H1 (cell line): ENCODE data around the gene IFRD1. TPM values are rescaled to one million over a fixed set of nuclear protein-coding genes. Genes with fewer than 3 reads are reported as not detected.

Experiments
- CTCF ChIA-PET: fragments of 300-600 bp; sonication (Branson Sonifier 250); formaldehyde crosslinking; loops from one replicate; lab custom pipeline; 2021; ENCODE audit not compliant: partially characterized antibody; lab: Charles Lee
- POLR2A ChIA-PET: fragments of 300-600 bp; sonication (Branson Sonifier 250); formaldehyde crosslinking; loops from one replicate; lab custom pipeline; 2021; ENCODE audit warnings: inconsistent platforms; ENCODE audit not compliant: partially characterized antibody; lab: Charles Lee
- DNase-seq, 2 experiments: peaks; one replicate each; pipeline versions ENCODE4 v3.0.0 to v3.0.0-alpha.2; 2010 to 2022; ENCODE audit warnings: low spot score in 2 of 2, low read depth in 1 of 2, mixed read lengths in 1 of 2
- FAIRE-seq: peaks from 2 replicates; lab custom pipeline; 2011; peaks lifted over from hg19 to GRCh38; lab: Jason Lieb, UNC
- H2AFZ ChIP-seq: 2 replicates; pipeline ENCODE4 v1.8.1; 2012; ENCODE audit warnings: low read length, inconsistent platforms
- H2AK5ac ChIP-seq: 2 replicates; pipeline ENCODE4 v1.6.1; 2013; ENCODE audit warnings: low read depth, low read length
- H2BK120ac ChIP-seq: replicated peaks from 2 replicates; pipeline ENCODE3; 2013; ENCODE audit warnings: low read depth, low read length, inconsistent platforms
- H2BK12ac ChIP-seq: 2 replicates; pipeline ENCODE4 v1.6.1; 2013; ENCODE audit warnings: low read depth, low read length
- H2BK15ac ChIP-seq: 2 replicates; pipeline ENCODE4 v1.6.1; 2013; ENCODE audit warnings: low read length
- H2BK20ac ChIP-seq: 2 replicates; pipeline ENCODE4 v1.6.1; 2013; ENCODE audit warnings: low read length
- H2BK5ac ChIP-seq: 2 replicates; pipeline ENCODE4 v1.6.1; 2013; ENCODE audit warnings: low read depth, low read length
- H3K14ac ChIP-seq: 2 replicates; pipeline ENCODE4 v1.6.1; 2013; ENCODE audit warnings: inconsistent platforms; ENCODE audit not compliant: insufficient read length
- H3K18ac ChIP-seq: 2 replicates; pipeline ENCODE4 v1.6.1; 2013; ENCODE audit warnings: low read length; ENCODE audit errors: extremely low read depth
- H3K23ac ChIP-seq: 2 replicates; pipeline ENCODE4 v1.6.1; 2013; ENCODE audit warnings: inconsistent platforms; ENCODE audit not compliant: insufficient read length
- H3K23me2 ChIP-seq: 2 replicates; pipeline ENCODE4 v1.6.1; 2013; ENCODE audit warnings: low read depth, low read length
- H3K27ac ChIP-seq: 2 replicates; pipeline ENCODE4 v1.6.1; 2011; ENCODE audit warnings: low read depth, low read length, inconsistent platforms
- H3K27me3 ChIP-seq, 4 experiments: replicated peaks in 1 of 4; 1 replicate in 1 of 4; 2 replicates in 3 of 4; pipeline versions ENCODE4 v1.6.1 to v1.8.1; 2011 to 2013; ENCODE audit warnings: low read length in 3 of 4, mild to moderate bottlenecking in 3 of 4, inconsistent platforms in 2 of 4, mixed read lengths in 2 of 4, moderate library complexity in 1 of 4; ENCODE audit not compliant: control insufficient read depth in 3 of 4, insufficient read depth in 3 of 4; ENCODE audit errors: extremely low read depth in 1 of 4
- H3K36me3 ChIP-seq, 4 experiments: 2 replicates each; pipeline versions ENCODE4 v1.6.1 to v1.8.1; 2011 to 2013; ENCODE audit warnings: mild to moderate bottlenecking in 4 of 4, low read length in 3 of 4, moderate library complexity in 2 of 4, control low read depth in 1 of 4, inconsistent platforms in 1 of 4; ENCODE audit not compliant: insufficient read depth in 4 of 4, control insufficient read depth in 2 of 4
- H3K4ac ChIP-seq: replicated peaks from 2 replicates; pipeline ENCODE3; 2013; ENCODE audit warnings: low read length, low read depth, mixed read lengths, inconsistent platforms; ENCODE audit not compliant: insufficient read length
- H3K4me1 ChIP-seq, 4 experiments: replicated peaks in 1 of 4; 1 replicate in 1 of 4; 2 replicates in 3 of 4; pipeline versions ENCODE4 v1.6.1 to v1.8.1; 2011 to 2013; ENCODE audit warnings: low read length in 3 of 4, inconsistent platforms in 2 of 4, mixed read lengths in 1 of 4; ENCODE audit not compliant: insufficient read depth in 4 of 4, control insufficient read depth in 3 of 4
- H3K4me2 ChIP-seq, 2 experiments: 2 replicates each; pipeline versions ENCODE4 v1.6.1 to v1.8.1; 2011 to 2013; ENCODE audit warnings: low read depth in 2 of 2, low read length in 2 of 2, control low read depth in 1 of 2, inconsistent platforms in 1 of 2, mild to moderate bottlenecking in 1 of 2; ENCODE audit not compliant: insufficient read depth in 1 of 2
- H3K4me3 ChIP-seq, 4 experiments: fragments of 200-600, 300-600 bp in 1 of 4; sonication (generic), shearing (Covaris generic), sonication (Bioruptor Twin) in 1 of 4; 2 replicates each; pipeline versions ENCODE4 v1.5.1 to v1.8.1; 2011 to 2016; ENCODE audit warnings: low read length in 4 of 4, low read depth in 3 of 4, control low read depth in 2 of 4, inconsistent platforms in 2 of 4, mild to moderate bottlenecking in 2 of 4, mixed read lengths in 1 of 4, moderate library complexity in 1 of 4; ENCODE audit not compliant: insufficient read depth in 2 of 4; ENCODE audit errors: extremely low read depth in 1 of 4
- H3K56ac ChIP-seq: replicated peaks from 2 replicates; pipeline ENCODE3; 2013; ENCODE audit warnings: low read depth, mild to moderate bottlenecking, mixed read lengths, low read length, inconsistent platforms; ENCODE audit not compliant: insufficient read length
- H3K79me1 ChIP-seq: 2 replicates; pipeline ENCODE4 v1.6.1; 2013; ENCODE audit warnings: low read depth, low read length, control low read depth
- H3K79me2 ChIP-seq, 2 experiments: 2 replicates each; pipeline versions ENCODE4 v1.6.1 to v1.8.1; 2012 to 2013; ENCODE audit warnings: low read length in 2 of 2, mild to moderate bottlenecking in 2 of 2, inconsistent platforms in 1 of 2; ENCODE audit not compliant: insufficient read depth in 2 of 2, control insufficient read depth in 1 of 2
- H3K9ac ChIP-seq, 4 experiments: replicated peaks in 1 of 4; 1 replicate in 1 of 4; 2 replicates in 3 of 4; pipeline versions ENCODE4 v1.6.1 to v1.8.1; 2011 to 2013; ENCODE audit warnings: low read depth in 3 of 4, low read length in 3 of 4, control low read depth in 2 of 4, mild to moderate bottlenecking in 2 of 4, moderate library complexity in 2 of 4, inconsistent platforms in 1 of 4; ENCODE audit errors: extremely low read depth in 1 of 4
- H3K9me3 ChIP-seq, 2 experiments: 2 replicates each; pipeline versions ENCODE4 v1.6.1 to v1.8.1; 2012 to 2013; ENCODE audit warnings: mild to moderate bottlenecking in 2 of 2, moderate library complexity in 2 of 2, control low read depth in 1 of 2, inconsistent platforms in 1 of 2, low read depth in 1 of 2, low read length in 1 of 2, mixed read lengths in 1 of 2; ENCODE audit not compliant: insufficient read depth in 2 of 2
- H4K20me1 ChIP-seq, 2 experiments: replicated peaks in 1 of 2; 2 replicates each; pipeline versions ENCODE3 to v1.8.1; 2011 to 2013; ENCODE audit warnings: inconsistent platforms in 2 of 2, low read length in 2 of 2, mild to moderate bottlenecking in 1 of 2; ENCODE audit not compliant: insufficient read depth in 2 of 2, control insufficient read depth in 1 of 2
- H4K5ac ChIP-seq: 2 replicates; pipeline ENCODE4 v1.6.1; 2013; ENCODE audit warnings: low read length, low read depth, mixed read lengths, inconsistent platforms; ENCODE audit not compliant: insufficient read length
- H4K8ac ChIP-seq: 2 replicates; pipeline ENCODE4 v1.8.0; 2013; ENCODE audit warnings: mild to moderate bottlenecking, moderate library complexity, low read length, inconsistent platforms; ENCODE audit not compliant: insufficient read depth; ENCODE audit errors: extremely low read depth
- H4K91ac ChIP-seq: replicated peaks from 2 replicates; pipeline ENCODE3; 2013; ENCODE audit warnings: low read length, mixed read lengths, inconsistent platforms; ENCODE audit not compliant: insufficient read length
- ASH2L ChIP-seq: fragments of 200-600, 300-600 bp; sonication (generic); IDR thresholded peaks from one replicate; pipeline ENCODE4 v1.7.1; 2017; ENCODE audit warnings: low read length
- BACH1 ChIP-seq: IDR thresholded peaks from 2 replicates; pipeline ENCODE4 v1.6.1; 2012; ENCODE audit warnings: low read length, improper control_type of control experiment
- BRCA1 ChIP-seq: IDR thresholded peaks from 2 replicates; pipeline ENCODE4 v1.6.1; 2012; ENCODE audit warnings: low read depth, low read length, improper control_type of control experiment
- CBX8 ChIP-seq: fragments of 300-800, 300-1000 bp; sonication (generic); IDR thresholded peaks from 2 replicates; pipeline ENCODE4 v1.7.1; 2016; ENCODE audit warnings: low read depth, low read length, borderline replicate concordance
- CEBPB ChIP-seq: IDR thresholded peaks from 2 replicates; pipeline ENCODE4 v1.6.1; 2012; ENCODE audit warnings: low read depth, low read length
- EGR1 ChIP-seq: IDR thresholded peaks from 2 replicates; pipeline ENCODE4 v1.6.1; 2011; ENCODE audit warnings: low read depth, low read length, borderline replicate concordance
- HDAC6 ChIP-seq: IDR thresholded peaks from one replicate; pipeline ENCODE4 v1.7.1; 2012; ENCODE audit warnings: low read depth, mild to moderate bottlenecking, inconsistent platforms, low read length, moderate library complexity
- MAFK ChIP-seq: IDR thresholded peaks from 2 replicates; pipeline ENCODE4 v1.6.1; 2012; ENCODE audit warnings: low read depth, mild to moderate bottlenecking, improper control_type of control experiment, low read length
- RNF2 ChIP-seq: fragments of 200-900, 300-1000 bp; sonication (generic); IDR thresholded peaks from 2 replicates; pipeline ENCODE4 v1.7.1; 2016; ENCODE audit warnings: borderline replicate concordance, low read depth, mild to moderate bottlenecking, antibody characterized with exemption, low read length; ENCODE audit not compliant: poor library complexity, severe bottlenecking; ENCODE audit errors: missing control alignments
- SAP30 ChIP-seq: fragments of 300-600 bp; sonication (generic); IDR thresholded peaks from 2 replicates; pipeline ENCODE4 v1.7.1; 2012; ENCODE audit warnings: low read length, moderate library complexity, mild to moderate bottlenecking, inconsistent platforms; ENCODE audit not compliant: insufficient read depth, insufficient replicate concordance
- SIRT6 ChIP-seq: IDR thresholded peaks from one replicate; pipeline ENCODE4 v1.7.1; 2012; ENCODE audit warnings: low read length, inconsistent platforms
- SP1 ChIP-seq: IDR thresholded peaks from 2 replicates; pipeline ENCODE4 v1.6.1; 2011; ENCODE audit warnings: low read depth, low read length
- SRF ChIP-seq: IDR thresholded peaks from 2 replicates; pipeline ENCODE4 v1.6.1; 2011; ENCODE audit warnings: mild to moderate bottlenecking, low read depth, low read length, moderate library complexity
- TAF7 ChIP-seq: optimal IDR thresholded peaks from 2 replicates; pipeline ENCODE3; 2011; ENCODE audit warnings: low read depth, mild to moderate bottlenecking, inconsistent platforms, low read length, moderate library complexity, borderline replicate concordance
- WGBS, 2 experiments: shearing (Covaris generic) in 1 of 2; methylation state at CpG; one replicate each; pipeline versions ENCODE4 v1.1.6 to v1.1.7; 2013 to 2015; ENCODE audit warnings: low lambda C conversion rate in 2 of 2, mixed read lengths in 2 of 2, inconsistent platforms in 1 of 2, low coverage in 1 of 2, missing lambda C conversion rate in 1 of 2; ENCODE audit not compliant: insufficient replicate concordance in 2 of 2, insufficient coverage in 1 of 2, insufficient read length in 1 of 2; ENCODE audit errors: extremely low coverage in 1 of 2, missing lambda C conversion rate in 1 of 2; 5-methylcytosine and 5-hydroxymethylcytosine counted together
- polyA plus RNA-seq, 7 experiments: library from polyadenylated mRNA; depleted of rRNA in 3 of 7; stranded (reverse) in 5 of 7; unstranded in 2 of 7; fragments of >200 nt in 5 of 7; fragments of 200-250 nt in 2 of 7; gene quantifications; 1 replicate in 5 of 7; 2 replicates in 1 of 7; 4 replicates in 1 of 7; pipeline versions ENCODE4 v1.2.1 to v1.2.3, GENCODE V29; 2011 to 2013; ENCODE audit warnings: missing spikeins in 2 of 7, mixed read lengths in 2 of 7
- total RNA-seq: library from RNA; stranded (reverse); fragmentation: NEBNext Ultra II Directional; extraction: Animal tissue kit (Norgen Biotek cat#: 25700); gene quantifications from 2 replicates; pipeline ENCODE4 v1.2.1, GENCODE V29; 2021

IFRD1 gene
- total and polyA plus RNA-seq, 2 of the 8 experiments (the other 6 are each of a cell fraction or from before 2014, with no cell fraction given), result 23.0 to 50.4 TPM

DNA sequence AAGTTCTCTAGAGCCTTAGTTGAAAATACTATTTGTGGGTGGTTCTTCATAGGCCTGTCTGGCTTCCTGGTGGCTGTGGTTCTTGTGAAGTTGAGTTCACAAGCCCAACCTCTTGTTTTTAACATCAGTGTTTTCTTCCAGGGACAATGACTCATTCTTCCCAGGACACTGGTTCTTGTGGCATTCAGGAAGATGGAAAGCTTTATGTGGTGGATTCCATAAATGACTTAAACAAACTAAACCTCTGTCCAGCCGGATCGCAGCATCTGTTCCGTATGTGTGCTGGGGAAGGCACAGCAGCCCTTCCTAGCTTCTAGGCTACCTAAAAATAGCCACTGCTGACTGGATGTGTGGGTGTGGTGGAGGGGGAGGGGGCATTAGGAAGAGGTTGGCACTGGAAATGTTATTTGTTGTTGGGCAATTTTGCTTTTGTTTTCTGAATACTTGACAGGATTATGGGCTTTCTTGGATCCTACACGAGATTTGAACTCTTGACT, 34.5 kb downstream of the IFRD1 start:
- 96% methylated on average over 4 of the region's 4 CpGs; no CpG with 5 or more reads in 1 of the 2 experiments for WGBS, 2 experiments
- no peak overlapping the region for H3K4me2 ChIP-seq
- no peak overlapping the region for H3K18ac ChIP-seq
- no peaks in the 10 kb centered on the region for H3K36me3 ChIP-seq
- no peak overlapping the region for H3K56ac ChIP-seq
- H2AK5ac ChIP-seq, result no peak overlapping the region
- no peaks in the 10 kb centered on the region for H4K20me1 ChIP-seq
- H2BK12ac ChIP-seq, result no peak overlapping the region
- H4K91ac ChIP-seq, result no peak overlapping the region
- CTCF ChIA-PET, result interaction anchor here (0.9 to 5.4 kb wide), 5 partner anchors 11 to 738 kb away, joined by 3 to 39 read pairs (median 5); no protein-coding TSS in a partner anchor
- no peak overlapping the region for H3K14ac ChIP-seq
- no peak overlapping the region for H2AFZ ChIP-seq
- H4K5ac ChIP-seq, result no peak overlapping the region
- FAIRE-seq (no peak), DNase-seq (no peak)
- no peaks in the 10 kb centered on the region for H3K4me1 ChIP-seq
- H3K4ac ChIP-seq, result no peak overlapping the region
- POLR2A ChIA-PET, result interaction anchor here (0.6 to 6.9 kb wide), 2 partner anchors 13 to 33 kb away, joined by 3 to 29 read pairs; partner anchors contain the start of gene IFRD1
- no peak overlapping the region for H3K27ac ChIP-seq
- H2BK5ac ChIP-seq, result no peak overlapping the region
- no peak overlapping the region for H2BK15ac ChIP-seq
- H4K8ac ChIP-seq, result no peak overlapping the region
- H3K79me2 ChIP-seq, result no peaks in the 10 kb centered on the region
- H3K9me3 ChIP-seq, result no peaks in the 10 kb centered on the region
- no peak overlapping the region for H2BK120ac ChIP-seq
- no peak overlapping the region for H3K23ac ChIP-seq
- no peaks in the 10 kb centered on the region for H3K79me1 ChIP-seq
- no peaks in the 10 kb centered on the region; the same call in 1 of the 2 replicates for H3K23me2 ChIP-seq
- no peak overlapping the region for H3K9ac ChIP-seq
- H3K4me3 ChIP-seq, result no peak overlapping the region
- H2BK20ac ChIP-seq, result no peak overlapping the region
- H3K27me3 ChIP-seq, result no peaks in the 10 kb centered on the region
- TF ChIP-seq HDAC6 (no peak), EGR1 (no peak), MAFK (no peak), SRF (no peak), BACH1 (no peak), CBX8 (no peak), CEBPB (no peak), SIRT6 (no peak), SP1 (no peak), BRCA1 (no peak), ASH2L (no peak), SAP30 (no peak), TAF7 (no peak), RNF2 (no peak)
